B cell (primary cell): Measurements from ENCODE around the gene RIPOR2.

Source experiments
- CTCF ChIP-seq: fragments of 200-600 bp; IDR thresholded peaks from one replicate; pipeline ENCODE4 v1.8.0; 2022; ENCODE audit warnings: antibody characterized with exemption, mild to moderate bottlenecking
- EZH2 ChIP-seq: IDR thresholded peaks from 2 replicates; pipeline ENCODE4 v1.6.1; 2012; ENCODE audit warnings: borderline replicate concordance, low read depth, mild to moderate bottlenecking, moderate library complexity, low read length; ENCODE audit not compliant: insufficient read depth, poor library complexity, severe bottlenecking

DNA sequence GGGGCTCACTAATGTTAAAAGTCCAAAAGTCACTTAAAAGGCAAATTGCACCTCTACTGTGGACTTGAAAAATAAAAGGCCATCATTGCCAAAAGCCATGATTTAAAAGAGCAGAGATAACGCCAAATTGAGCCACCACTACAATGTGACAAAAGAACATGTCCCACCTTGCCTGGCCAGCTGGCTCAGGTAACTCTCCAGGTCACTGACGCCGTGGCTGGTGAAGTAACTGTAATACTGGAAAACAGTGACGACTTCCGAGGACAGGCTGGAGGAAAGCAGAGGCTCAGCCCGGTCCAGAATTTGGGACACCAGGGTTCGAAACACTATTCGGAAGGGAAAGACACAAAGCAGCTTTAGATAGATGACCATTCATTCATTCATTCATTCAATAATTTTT, 107.8 kb downstream of the RIPOR2 start:
- no peak for TF ChIP-seq CTCF
- TF ChIP-seq EZH2, result no peak
